Loucy (cell line): Measurements from ENCODE around the gene BRIX1.

Experiments
- H2AFZ ChIP-seq: fragments of 200-600 bp; sonication (generic); 2 replicates; pipeline ENCODE4 v1.6.0; 2016; ENCODE audit warnings: antibody characterized with exemption, mild to moderate bottlenecking, low read length, moderate library complexity
- H3F3A ChIP-seq: fragments of 200-600 bp; 2 replicates; pipeline ENCODE4 v1.6.0; 2016; ENCODE audit warnings: antibody characterized with exemption, low read depth, mild to moderate bottlenecking
- H3K27me3 ChIP-seq: fragments of 200-600 bp; sonication (generic); 2 replicates; pipeline ENCODE4 v1.6.1; 2014; ENCODE audit warnings: low read length, mild to moderate bottlenecking; ENCODE audit not compliant: insufficient read depth, poor library complexity, severe bottlenecking
- H3K36me3 ChIP-seq: fragments of 200-600 bp; sonication (generic); 2 replicates; pipeline ENCODE4 v1.6.1; 2016; ENCODE audit warnings: low read length; ENCODE audit not compliant: insufficient read depth
- H3K4me1 ChIP-seq: fragments of 200-600 bp; sonication (generic); 2 replicates; pipeline ENCODE4 v1.5.1; 2014; ENCODE audit warnings: low read length, mild to moderate bottlenecking; ENCODE audit not compliant: insufficient read depth, poor library complexity, severe bottlenecking
- H3K4me2 ChIP-seq: fragments of 200-600 bp; sonication (generic); 2 replicates; pipeline ENCODE4 v1.6.0; 2014; ENCODE audit warnings: antibody characterized with exemption, low read length, low read depth, mild to moderate bottlenecking; ENCODE audit not compliant: poor library complexity, severe bottlenecking
- H3K4me3 ChIP-seq: fragments of 200-600 bp; sonication (generic); 2 replicates; pipeline ENCODE4 v1.5.1; 2014; ENCODE audit warnings: low read length, mild to moderate bottlenecking, mixed read lengths; ENCODE audit not compliant: poor library complexity, severe bottlenecking
- H3K79me2 ChIP-seq: fragments of 200-600 bp; sonication (generic); 2 replicates; pipeline ENCODE4 v1.6.1; 2014; ENCODE audit warnings: low read length; ENCODE audit not compliant: insufficient read depth
- H3K9ac ChIP-seq: fragments of 200-600 bp; sonication (generic); 2 replicates; pipeline ENCODE4 v1.6.0; 2014; ENCODE audit warnings: mild to moderate bottlenecking, low read depth, low read length, moderate library complexity; ENCODE audit not compliant: poor library complexity, severe bottlenecking
- H3K9me2 ChIP-seq: fragments of 200-600 bp; sonication (generic); replicated peaks from 2 replicates; pipeline ENCODE4 v1.6.1; 2016; ENCODE audit warnings: low read depth, low read length, mixed read lengths
- H3K9me3 ChIP-seq: fragments of 200-600 bp; sonication (generic); 2 replicates; pipeline ENCODE4 v1.6.1; 2014; ENCODE audit warnings: mild to moderate bottlenecking, antibody characterized with exemption, low read length, low read depth; ENCODE audit not compliant: insufficient read depth
- H4K20me1 ChIP-seq: fragments of 200-600 bp; sonication (generic); 2 replicates; pipeline ENCODE4 v1.6.0; 2014; ENCODE audit warnings: antibody characterized with exemption, low read length, mild to moderate bottlenecking; ENCODE audit not compliant: insufficient read depth, poor library complexity, severe bottlenecking
- EZH2phosphoT487 ChIP-seq: fragments of 200-600 bp; IDR thresholded peaks from 2 replicates; pipeline ENCODE4 v1.6.1; 2018; ENCODE audit warnings: antibody characterized with exemption, mild to moderate bottlenecking, moderate library complexity, borderline replicate concordance
- TF ChIP-seq, protein P1 (sequence below): fragments of 200-600 bp; sonication (generic); conservative IDR thresholded peaks from 2 replicates; pipeline ENCODE4 v1.5.1; 2014; ENCODE audit warnings: mild to moderate bottlenecking, antibody characterized with exemption, low read length

Gene BRIX1

DNA sequence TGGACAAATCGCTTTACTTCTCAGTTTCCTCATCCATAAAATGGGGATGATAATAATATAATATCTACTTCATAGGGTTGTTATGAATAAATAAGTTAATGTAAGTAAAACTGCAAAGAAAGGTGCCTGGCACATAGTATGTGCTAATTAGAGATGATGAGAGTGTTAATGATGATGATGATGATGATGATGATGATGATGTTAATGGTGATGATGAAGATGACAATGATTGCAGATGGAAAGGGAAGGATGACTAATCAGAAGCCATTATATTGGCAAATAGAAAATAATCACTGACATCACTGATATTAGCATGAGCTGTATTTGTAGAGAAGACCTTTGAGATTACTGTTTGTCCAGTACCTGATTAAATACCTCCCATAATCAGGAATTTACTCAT is 20.8 kb upstream of the BRIX1 start:
- Histone ChIP-seq H3K9me3 (no peaks in the 10 kb centered on the region), H3F3A (no peaks in the 10 kb centered on the region), H4K20me1 (no peaks in the 10 kb centered on the region), H3K9me2 (no peaks in the 10 kb centered on the region), H3K79me2 (no peaks in the 10 kb centered on the region), H3K4me3 (no peak overlapping the region), H2AFZ (no peak overlapping the region), H3K9ac (no peak overlapping the region), H3K4me1 (peaks cover 3% of the 10 kb centered on the region), H3K36me3 (no peaks in the 10 kb centered on the region), H3K4me2 (no peak overlapping the region), H3K27me3 (no peaks in the 10 kb centered on the region)
- TF ChIP-seq, protein P1, sequence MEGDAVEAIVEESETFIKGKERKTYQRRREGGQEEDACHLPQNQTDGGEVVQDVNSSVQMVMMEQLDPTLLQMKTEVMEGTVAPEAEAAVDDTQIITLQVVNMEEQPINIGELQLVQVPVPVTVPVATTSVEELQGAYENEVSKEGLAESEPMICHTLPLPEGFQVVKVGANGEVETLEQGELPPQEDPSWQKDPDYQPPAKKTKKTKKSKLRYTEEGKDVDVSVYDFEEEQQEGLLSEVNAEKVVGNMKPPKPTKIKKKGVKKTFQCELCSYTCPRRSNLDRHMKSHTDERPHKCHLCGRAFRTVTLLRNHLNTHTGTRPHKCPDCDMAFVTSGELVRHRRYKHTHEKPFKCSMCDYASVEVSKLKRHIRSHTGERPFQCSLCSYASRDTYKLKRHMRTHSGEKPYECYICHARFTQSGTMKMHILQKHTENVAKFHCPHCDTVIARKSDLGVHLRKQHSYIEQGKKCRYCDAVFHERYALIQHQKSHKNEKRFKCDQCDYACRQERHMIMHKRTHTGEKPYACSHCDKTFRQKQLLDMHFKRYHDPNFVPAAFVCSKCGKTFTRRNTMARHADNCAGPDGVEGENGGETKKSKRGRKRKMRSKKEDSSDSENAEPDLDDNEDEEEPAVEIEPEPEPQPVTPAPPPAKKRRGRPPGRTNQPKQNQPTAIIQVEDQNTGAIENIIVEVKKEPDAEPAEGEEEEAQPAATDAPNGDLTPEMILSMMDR, result no peak
- no peak for TF ChIP-seq EZH2phosphoT487

GRCh38 chr5:34895641-34896419 is 19.7 kb upstream of the BRIX1 start:
- H3F3A ChIP-seq, result no peaks in the 10 kb centered on the region
- H3K9me3 ChIP-seq, result no peaks in the 10 kb centered on the region
- peaks cover 3% of the 10 kb centered on the region for H3K4me1 ChIP-seq
- H2AFZ ChIP-seq, result no peak overlapping the region
- H4K20me1 ChIP-seq, result no peaks in the 10 kb centered on the region
- TF ChIP-seq, protein P1, result no peak
- TF ChIP-seq EZH2phosphoT487, result no peak
- H3K9me2 ChIP-seq, result no peaks in the 10 kb centered on the region
- no peaks in the 10 kb centered on the region for H3K79me2 ChIP-seq
- no peak overlapping the region for H3K4me3 ChIP-seq
- no peaks in the 10 kb centered on the region for H3K27me3 ChIP-seq
- no peaks in the 10 kb centered on the region for H3K36me3 ChIP-seq
- no peak overlapping the region for H3K4me2 ChIP-seq
- H3K9ac ChIP-seq, result no peak overlapping the region

GRCh38 chr5:34897646-34898045 is 17.9 kb upstream of the BRIX1 start:
- H3K36me3 ChIP-seq, result no peaks in the 10 kb centered on the region
- no peaks in the 10 kb centered on the region for H3F3A ChIP-seq
- no peak overlapping the region for H3K4me3 ChIP-seq
- H3K79me2 ChIP-seq, result no peaks in the 10 kb centered on the region
- H4K20me1 ChIP-seq, result no peaks in the 10 kb centered on the region
- H3K4me2 ChIP-seq, result no peak overlapping the region
- no peaks in the 10 kb centered on the region for H3K9me3 ChIP-seq
- H2AFZ ChIP-seq, result no peak overlapping the region
- H3K9ac ChIP-seq, result no peak overlapping the region
- H3K9me2 ChIP-seq, result no peaks in the 10 kb centered on the region
- TF ChIP-seq, protein P1, result no peak
- no peak for TF ChIP-seq EZH2phosphoT487
- no peaks in the 10 kb centered on the region for H3K27me3 ChIP-seq
- H3K4me1 ChIP-seq, result peaks cover 3% of the 10 kb centered on the region
